ENCODE data around the gene LEFTY1. TPM values are rescaled to one million over a fixed set of nuclear protein-coding genes. Genes with fewer than 3 reads are reported as not detected.
"Not testable (repeated sequence)": the region's sequence is repeated elsewhere in the genome, so short reads cannot be mapped to it uniquely, and the experiment has no call there.

Gene LEFTY1
- total RNA-seq, 1 donor from 2014 or later, result not detected

GRCh38 chr1:225843426-225843795 is 45.5 kb downstream of the LEFTY1 start:
- intact Hi-C loops (cut with DNase I), result no loop called here
- ATAC-seq, result no peak
- no peak for DNase-seq (ENCODE audit: missing footprints)

- DNase-seq (ENCODE audit: missing footprints), result no peak
- intact Hi-C loops (cut with DNase I), result no loop called here
- ATAC-seq, result no peak
Measured at GRCh38 chr1:225842788-225843425, 46.0 kb downstream of the LEFTY1 start.

GRCh38 chr1:225842074-225842473 is 46.9 kb downstream of the LEFTY1 start:
- intact Hi-C loops (cut with DNase I), result no loop called here
- DNase-seq (ENCODE audit: missing footprints) (no peak), ATAC-seq (no peak)

GRCh38 chr1:225840713-225841112 is 48.2 kb downstream of the LEFTY1 start:
- no peak for ATAC-seq
- intact Hi-C loops (cut with DNase I), result no loop called here
- DNase-seq (ENCODE audit: missing footprints), result no peak

GRCh38 chr1:225840223-225840610 is 48.7 kb downstream of the LEFTY1 start:
- ATAC-seq, result no peak
- intact Hi-C loops (cut with DNase I), result no loop called here
- no peak for DNase-seq (ENCODE audit: missing footprints)

- intact Hi-C loops (cut with DNase I), result no loop called here
- ATAC-seq, result no peak
- no peak for DNase-seq (ENCODE audit: missing footprints)
Measured at GRCh38 chr1:225838793-225839192, 50.2 kb downstream of the LEFTY1 start.

- DNase-seq (ENCODE audit: missing footprints); ATAC-seq; intact Hi-C loops (cut with DNase I): not testable (repeated sequence)
Measured at GRCh38 chr1:225836296-225836695, 52.6 kb downstream of the LEFTY1 start.

Small RNA genes within 50 kb of the gene (microRNA-seq; reads per million reads assigned to microRNA genes)
- gene MIR6741, result not detected

Other genes with a start within 250 kb of the LEFTY1 start
- 80.0 TPM for gene ENAH, start 236.0 kb downstream of the LEFTY1 start, total RNA-seq
- 192 TPM for gene SRP9, start 111.3 kb downstream of the LEFTY1 start, total RNA-seq
- gene EPHX1, start 79.0 kb downstream of the LEFTY1 start, total RNA-seq, result 76.0 TPM
- 30.6 TPM for gene TMEM63A, start 6.8 kb downstream of the LEFTY1 start, total RNA-seq
- gene PYCR2, start 35.1 kb upstream of the LEFTY1 start, total RNA-seq, result 58.6 TPM
- gene LEFTY2, start 52.1 kb upstream of the LEFTY1 start, total RNA-seq, result 0.19 TPM
- gene SDE2, start 110.2 kb upstream of the LEFTY1 start, total RNA-seq, result 11.7 TPM
- gene H3-3A, start 173.6 kb upstream of the LEFTY1 start, total RNA-seq, result 348 TPM